Hepatocyte (in vitro differentiated cells): ENCODE data around the gene SIGLEC12. TPM values are rescaled to one million over a fixed set of nuclear protein-coding genes. Genes with fewer than 3 reads are reported as not detected.
"Not testable (repeated sequence)": the region's sequence is repeated elsewhere in the genome, so short reads cannot be mapped to it uniquely, and the experiment has no call there.

Source experiments
- DNase-seq: peaks from one replicate; pipeline ENCODE4 v3.0.0-alpha.2; 2016; ENCODE audit warnings: low spot score
- H2AFZ ChIP-seq: fragments of 200-600 bp; sonication (generic); 2 replicates; pipeline ENCODE4 v1.6.0; 2016; ENCODE audit warnings: antibody characterized with exemption, mild to moderate bottlenecking
- H3K27ac ChIP-seq: fragments of 200-600 bp; sonication (generic); 2 replicates; pipeline ENCODE4 v1.5.1; 2016; ENCODE audit warnings: mild to moderate bottlenecking
- H3K27me3 ChIP-seq: fragments of 200-600 bp; sonication (generic); 2 replicates; pipeline ENCODE4 v1.6.1; 2016
- H3K36me3 ChIP-seq: fragments of 200-600 bp; sonication (generic); replicated peaks from 2 replicates; pipeline ENCODE4 v1.5.1; 2016; ENCODE audit warnings: low read depth; ENCODE audit not compliant: insufficient read depth
- H3K4me1 ChIP-seq: fragments of 200-600 bp; sonication (generic); 2 replicates; pipeline ENCODE4 v1.5.1; 2016; ENCODE audit warnings: mild to moderate bottlenecking, moderate library complexity; ENCODE audit not compliant: insufficient read depth
- H3K4me2 ChIP-seq: fragments of 200-600 bp; sonication (generic); 2 replicates; pipeline ENCODE4 v1.6.0; 2016
- H3K4me3 ChIP-seq: fragments of 200-600 bp; sonication (generic); 2 replicates; pipeline ENCODE4 v1.5.1; 2016; ENCODE audit warnings: mild to moderate bottlenecking
- H3K79me2 ChIP-seq: fragments of 200-600 bp; sonication (generic); 2 replicates; pipeline ENCODE4 v1.6.0; 2017; ENCODE audit warnings: mild to moderate bottlenecking
- H3K9me2 ChIP-seq: fragments of 200-600 bp; sonication (generic); replicated peaks from 2 replicates; pipeline ENCODE4 v1.6.0; 2017; ENCODE audit warnings: mild to moderate bottlenecking; ENCODE audit not compliant: insufficient read depth
- H3K9me3 ChIP-seq: fragments of 200-600 bp; sonication (generic); 2 replicates; pipeline ENCODE4 v1.5.1; 2016; ENCODE audit warnings: low read depth, mild to moderate bottlenecking
- H4K20me1 ChIP-seq: fragments of 200-600 bp; sonication (generic); 2 replicates; pipeline ENCODE4 v1.6.0; 2016; ENCODE audit warnings: mild to moderate bottlenecking; ENCODE audit not compliant: insufficient read depth, poor library complexity, severe bottlenecking
- EZH2 ChIP-seq: fragments of 200-600 bp; sonication (generic); IDR thresholded peaks from 2 replicates; pipeline ENCODE4 v1.6.1; 2016; ENCODE audit warnings: antibody characterized with exemption, mild to moderate bottlenecking, borderline replicate concordance
- EZH2phosphoT487 ChIP-seq: fragments of 200-600 bp; sonication (generic); IDR thresholded peaks from one replicate; pipeline ENCODE4 v1.6.1; 2018; ENCODE audit warnings: antibody characterized with exemption, mild to moderate bottlenecking, low read depth, moderate library complexity; ENCODE audit not compliant: unreplicated experiment, severe bottlenecking
- WGBS: methylation state at CpG from one replicate; pipeline ENCODE4 v1.1.6; 2016; ENCODE audit warnings: low lambda C conversion rate; ENCODE audit errors: missing lambda C conversion rate; 5-methylcytosine and 5-hydroxymethylcytosine counted together
- polyA plus RNA-seq: library from polyadenylated mRNA; unstranded; fragments of >200 nt; fragmentation: Nextera tagmentation; extraction: Ambion mirVana; gene quantifications from 2 replicates; pipeline ENCODE4 v1.2.1, GENCODE V29; 2016
- total RNA-seq: library from RNA; depleted of rRNA; stranded (reverse); fragments of >200 nt; gene quantifications from 2 replicates; pipeline ENCODE4 v1.2.3, GENCODE V29; 2014
- TF ChIP-seq, protein P1 (sequence below): fragments of 200-600 bp; sonication (generic); IDR thresholded peaks from 2 replicates; pipeline ENCODE4 v1.5.1; 2016; ENCODE audit warnings: antibody characterized with exemption, mild to moderate bottlenecking; ENCODE audit not compliant: poor library complexity

SIGLEC12 gene
- total and polyA plus RNA-seq, 2 experiments from 2014 or later, result 0.29 TPM; not detected in 1

DNA sequence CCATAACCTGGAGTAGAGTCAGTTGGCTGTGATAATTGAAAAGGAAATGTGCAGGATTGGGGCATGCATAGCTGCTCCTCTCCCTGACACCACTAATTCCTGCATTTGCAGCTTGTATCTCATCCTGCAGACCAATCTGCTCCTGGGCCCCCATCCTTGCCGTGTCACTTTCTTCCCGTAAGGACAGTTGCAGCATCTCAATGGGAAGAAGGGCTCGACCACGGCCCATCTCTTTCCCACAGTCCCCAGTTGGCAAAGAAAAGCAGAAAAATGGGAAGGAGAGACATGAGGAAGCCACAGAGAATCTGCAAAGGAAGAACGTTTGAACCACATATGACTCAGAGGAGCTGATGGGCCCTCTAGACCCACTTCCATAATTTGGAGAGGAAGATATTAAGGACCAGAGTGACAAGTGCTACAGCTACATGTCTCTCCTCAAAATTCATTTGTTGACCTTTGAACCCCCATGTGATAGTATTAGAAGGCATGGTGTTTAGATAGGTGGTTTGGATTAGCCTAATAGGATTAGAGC is 1.8 kb upstream of the SIGLEC12 start:
- no peak overlapping the region for H2AFZ ChIP-seq
- H3K27me3 ChIP-seq, result no peaks in the 10 kb centered on the region
- 69% methylated on average over 5 of the region's 5 CpGs for whole genome bisulfite sequencing
- no peaks in the 10 kb centered on the region for H3K9me3 ChIP-seq
- no peaks in the 10 kb centered on the region for H3K79me2 ChIP-seq
- TF ChIP-seq, protein P1, sequence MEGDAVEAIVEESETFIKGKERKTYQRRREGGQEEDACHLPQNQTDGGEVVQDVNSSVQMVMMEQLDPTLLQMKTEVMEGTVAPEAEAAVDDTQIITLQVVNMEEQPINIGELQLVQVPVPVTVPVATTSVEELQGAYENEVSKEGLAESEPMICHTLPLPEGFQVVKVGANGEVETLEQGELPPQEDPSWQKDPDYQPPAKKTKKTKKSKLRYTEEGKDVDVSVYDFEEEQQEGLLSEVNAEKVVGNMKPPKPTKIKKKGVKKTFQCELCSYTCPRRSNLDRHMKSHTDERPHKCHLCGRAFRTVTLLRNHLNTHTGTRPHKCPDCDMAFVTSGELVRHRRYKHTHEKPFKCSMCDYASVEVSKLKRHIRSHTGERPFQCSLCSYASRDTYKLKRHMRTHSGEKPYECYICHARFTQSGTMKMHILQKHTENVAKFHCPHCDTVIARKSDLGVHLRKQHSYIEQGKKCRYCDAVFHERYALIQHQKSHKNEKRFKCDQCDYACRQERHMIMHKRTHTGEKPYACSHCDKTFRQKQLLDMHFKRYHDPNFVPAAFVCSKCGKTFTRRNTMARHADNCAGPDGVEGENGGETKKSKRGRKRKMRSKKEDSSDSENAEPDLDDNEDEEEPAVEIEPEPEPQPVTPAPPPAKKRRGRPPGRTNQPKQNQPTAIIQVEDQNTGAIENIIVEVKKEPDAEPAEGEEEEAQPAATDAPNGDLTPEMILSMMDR, result no peak
- no peak for TF ChIP-seq EZH2
- TF ChIP-seq EZH2phosphoT487, result no peak
- H3K36me3 ChIP-seq, result no peaks in the 10 kb centered on the region
- H3K4me1 ChIP-seq, result no peaks in the 10 kb centered on the region
- no peak for DNase-seq
- no peak overlapping the region for H3K4me2 ChIP-seq
- H3K9me2 ChIP-seq, result no peaks in the 10 kb centered on the region
- H3K27ac ChIP-seq, result no peak overlapping the region
- no peaks in the 10 kb centered on the region for H4K20me1 ChIP-seq
- no peak overlapping the region for H3K4me3 ChIP-seq

DNA sequence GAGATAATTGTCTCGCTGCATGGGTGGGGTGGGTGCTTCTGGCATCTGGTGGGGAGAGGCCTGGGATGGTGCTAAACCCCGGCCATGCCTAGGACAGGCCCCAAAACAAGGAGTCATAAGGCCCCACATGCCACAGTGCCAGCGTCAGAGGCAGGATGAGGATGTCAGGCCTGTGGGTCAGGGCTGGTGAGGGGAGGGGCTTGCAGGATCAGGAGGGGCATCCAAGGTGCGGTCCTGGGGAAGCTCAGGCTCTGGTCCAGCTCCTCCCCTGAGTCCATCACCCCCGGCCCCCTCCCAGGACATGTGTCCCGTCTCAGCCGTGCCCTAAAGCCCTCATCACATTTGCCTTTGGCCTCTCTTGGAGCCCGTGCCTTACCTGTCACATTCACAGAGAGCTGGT is 669 bp downstream of the SIGLEC12 start:
- H3K79me2 ChIP-seq, H3K27ac ChIP-seq, H3K36me3 ChIP-seq, H3K4me2 ChIP-seq, H3K9me2 ChIP-seq, H3K9me3 ChIP-seq, H3K4me1 ChIP-seq, H3K4me3 ChIP-seq, H3K27me3 ChIP-seq, H4K20me1 ChIP-seq, DNase-seq, H2AFZ ChIP-seq: not testable (repeated sequence)
- 69% methylated on average over 6 of the region's 8 CpGs for WGBS

DNA sequence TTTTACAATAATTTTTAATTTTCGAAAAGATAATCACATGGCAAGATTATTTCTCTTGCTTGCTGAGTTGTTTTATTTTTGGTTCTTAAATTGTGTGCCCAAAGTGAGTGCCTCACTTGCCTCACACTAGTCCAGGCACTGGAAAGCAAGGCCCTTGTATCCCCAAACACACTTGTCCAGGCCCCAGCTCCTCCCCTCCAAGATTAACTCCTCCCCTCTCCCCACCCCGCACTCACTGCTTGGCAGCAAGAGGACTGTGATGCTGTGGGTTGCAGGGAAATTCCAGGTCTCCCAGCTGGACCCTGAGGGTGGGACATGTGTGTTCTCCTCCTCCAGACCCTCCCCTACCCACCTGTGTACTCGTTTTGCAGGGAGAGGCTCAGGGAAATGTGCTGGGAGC is 3.9 kb downstream of the SIGLEC12 start:
- H3K36me3 ChIP-seq, result no peaks in the 10 kb centered on the region
- H3K27me3 ChIP-seq, result no peaks in the 10 kb centered on the region
- no peak overlapping the region for H3K27ac ChIP-seq
- no peaks in the 10 kb centered on the region for H3K4me1 ChIP-seq
- no peak overlapping the region for H2AFZ ChIP-seq
- no peaks in the 10 kb centered on the region for H3K9me3 ChIP-seq
- H3K79me2 ChIP-seq, result no peaks in the 10 kb centered on the region
- H4K20me1 ChIP-seq, result no peaks in the 10 kb centered on the region
- no peak for TF ChIP-seq EZH2
- TF ChIP-seq, protein P1, result no peak
- TF ChIP-seq EZH2phosphoT487, result no peak
- WGBS, result 56% methylated on average over 3 of the region's 3 CpGs
- no peak overlapping the region for H3K4me2 ChIP-seq
- no peak for DNase-seq
- no peaks in the 10 kb centered on the region for H3K9me2 ChIP-seq
- H3K4me3 ChIP-seq, result no peak overlapping the region

DNA sequence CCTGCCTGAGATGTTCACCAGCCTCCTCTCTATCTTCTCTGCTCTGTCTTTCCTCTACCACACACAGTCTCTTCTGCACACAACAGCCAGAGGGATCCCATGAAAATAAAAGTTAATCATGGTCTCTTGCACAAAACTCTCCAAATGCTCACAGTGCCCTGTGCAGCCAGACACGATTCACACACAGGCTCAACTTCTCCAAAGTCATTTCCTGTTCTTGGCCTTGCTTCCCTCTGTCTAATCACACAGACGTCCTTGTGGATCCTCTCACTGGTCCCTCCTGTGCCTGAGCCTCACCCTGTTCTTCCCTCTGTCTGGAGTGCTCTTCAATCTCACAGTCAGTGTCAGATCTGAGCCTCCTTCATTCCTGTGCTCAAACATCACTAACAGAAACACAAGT is 7.8 kb downstream of the SIGLEC12 start:
- no peaks in the 10 kb centered on the region for H3K9me3 ChIP-seq
- H3K27me3 ChIP-seq, result no peaks in the 10 kb centered on the region
- 38% methylated on average over 2 of the region's 2 CpGs for WGBS
- H3K9me2 ChIP-seq, result no peaks in the 10 kb centered on the region
- no peak overlapping the region for H3K4me3 ChIP-seq
- DNase-seq, result no peak
- H3K4me1 ChIP-seq, result no peaks in the 10 kb centered on the region
- no peak overlapping the region for H3K4me2 ChIP-seq
- H3K36me3 ChIP-seq, result no peaks in the 10 kb centered on the region
- H3K79me2 ChIP-seq, result no peaks in the 10 kb centered on the region
- H3K27ac ChIP-seq, result no peak overlapping the region
- no peaks in the 10 kb centered on the region for H4K20me1 ChIP-seq
- H2AFZ ChIP-seq, result no peak overlapping the region
- TF ChIP-seq EZH2 (no peak), EZH2phosphoT487 (no peak)
- TF ChIP-seq, protein P1, result no peak
